Osteoblast (primary cell): ENCODE data around the gene PGAM5. TPM values are rescaled to one million over a fixed set of nuclear protein-coding genes. Genes with fewer than 3 reads are reported as not detected.
A peak's percentile ranks its signal among the peaks of the same experiment; 100 is the strongest.

ENCODE experiments used
- DNase-seq: peaks from one replicate; pipeline ENCODE4 v3.0.0; 2011; ENCODE audit warnings: low spot score, mixed read lengths; ENCODE audit not compliant: insufficient read length; ENCODE audit errors: missing footprints
- H2AFZ ChIP-seq: 2 replicates; pipeline ENCODE4 v1.6.0; 2011; ENCODE audit warnings: mild to moderate bottlenecking, low read length
- H3K27ac ChIP-seq: 2 replicates; pipeline ENCODE4 v1.5.1; 2011; ENCODE audit warnings: mild to moderate bottlenecking, low read depth, low read length, moderate library complexity
- H3K27me3 ChIP-seq: 2 replicates; pipeline ENCODE4 v1.6.0; 2012; ENCODE audit warnings: mild to moderate bottlenecking, control low read depth, inconsistent platforms, low read length, moderate library complexity; ENCODE audit not compliant: insufficient read depth
- H3K36me3 ChIP-seq: 2 replicates; pipeline ENCODE4 v1.5.1; 2011; ENCODE audit warnings: mild to moderate bottlenecking, low read length, control low read depth, moderate library complexity; ENCODE audit not compliant: insufficient read depth
- H3K4me1 ChIP-seq: 2 replicates; pipeline ENCODE4 v1.5.1; 2011; ENCODE audit warnings: mild to moderate bottlenecking, low read length, control low read depth, moderate library complexity; ENCODE audit not compliant: insufficient read depth
- H3K4me2 ChIP-seq: 2 replicates; pipeline ENCODE4 v1.6.0; 2011; ENCODE audit warnings: mild to moderate bottlenecking, low read length; ENCODE audit not compliant: insufficient read depth
- H3K4me3 ChIP-seq: fragments of 200-600 bp; sonication (generic); 3 replicates; pipeline ENCODE4 v1.5.1; 2012; ENCODE audit warnings: mild to moderate bottlenecking, low read length, inconsistent platforms; ENCODE audit not compliant: insufficient read depth
- H3K79me2 ChIP-seq: 2 replicates; pipeline ENCODE4 v1.6.0; 2012; ENCODE audit warnings: mild to moderate bottlenecking, low read length, control low read depth, inconsistent platforms; ENCODE audit not compliant: insufficient read depth
- H3K9me3 ChIP-seq: 2 replicates; pipeline ENCODE4 v1.5.1; 2011; ENCODE audit warnings: low read depth, low read length, control low read depth
- H4K20me1 ChIP-seq: 2 replicates; pipeline ENCODE4 v1.6.0; 2012; ENCODE audit warnings: mild to moderate bottlenecking, low read length, control low read depth; ENCODE audit not compliant: insufficient read depth
- CTCF ChIP-seq: IDR thresholded peaks from 2 replicates; pipeline ENCODE4 v1.5.1; 2011; ENCODE audit warnings: mild to moderate bottlenecking, low read depth, low read length, moderate library complexity; ENCODE audit errors: extremely low read depth
- total RNA-seq: library from RNA; depleted of rRNA; stranded (reverse); fragments of >200 nt; gene quantifications from 2 replicates; pipeline ENCODE4 v1.2.3, GENCODE V29; 2012

PGAM5 gene
- total RNA-seq, 1 donor: 24.6 TPM

- Histone ChIP-seq H3K79me2 (peaks cover 39% of the 10 kb centered on the region), H3K36me3 (peaks cover 92% of the 10 kb centered on the region)
Measured at GRCh38 chr12:132736913-132737312, 26.3 kb downstream of the PGAM5 start.

GRCh38 chr12:132739600-132740312 lies 29.1 kb downstream of the PGAM5 start:
- no peaks in the 10 kb centered on the region for H3K4me1 ChIP-seq
- no peak overlapping the region for H3K4me2 ChIP-seq
- H3K36me3 ChIP-seq: peaks cover 88% of the 10 kb centered on the region
- peak; percentile 69 for DNase-seq
- H3K79me2 ChIP-seq: peaks cover 65% of the 10 kb centered on the region
- TF ChIP-seq CTCF: no peak
- no peak overlapping the region for H3K4me3 ChIP-seq
- no peaks in the 10 kb centered on the region for H3K9me3 ChIP-seq
- peaks cover 40% of the 10 kb centered on the region for H4K20me1 ChIP-seq
- no peak overlapping the region for H2AFZ ChIP-seq
- H3K27ac ChIP-seq: no peak overlapping the region
- no peaks in the 10 kb centered on the region for H3K27me3 ChIP-seq

More at GRCh38 chr12:132736913-132737312, 26.3 kb downstream of the PGAM5 start:
- DNase-seq: peak; percentile 43
- no peaks in the 10 kb centered on the region for H3K27me3 ChIP-seq
- no peaks in the 10 kb centered on the region for H3K4me1 ChIP-seq
- H3K27ac ChIP-seq: no peak overlapping the region
- no peaks in the 10 kb centered on the region for H3K9me3 ChIP-seq
- no peak overlapping the region for H2AFZ ChIP-seq
- H3K4me2 ChIP-seq: no peak overlapping the region
- H3K4me3 ChIP-seq: no peak overlapping the region
- TF ChIP-seq CTCF: no peak
- peaks cover 21% of the 10 kb centered on the region for H4K20me1 ChIP-seq

GRCh38 chr12:132740313-132740646 lies 29.6 kb downstream of the PGAM5 start:
- H3K9me3 ChIP-seq: no peaks in the 10 kb centered on the region
- no peak overlapping the region for H3K27ac ChIP-seq
- peaks cover 45% of the 10 kb centered on the region for H4K20me1 ChIP-seq
- peaks cover 87% of the 10 kb centered on the region for H3K36me3 ChIP-seq
- DNase-seq: no peak
- peaks cover 68% of the 10 kb centered on the region for H3K79me2 ChIP-seq
- no peak for TF ChIP-seq CTCF
- H3K4me2 ChIP-seq: no peak overlapping the region
- H2AFZ ChIP-seq: no peak overlapping the region
- H3K4me1 ChIP-seq: no peaks in the 10 kb centered on the region
- no peak overlapping the region for H3K4me3 ChIP-seq
- H3K27me3 ChIP-seq: no peaks in the 10 kb centered on the region

- Histone ChIP-seq H3K4me1 (no peaks in the 10 kb centered on the region), H2AFZ (no peak overlapping the region), H3K4me2 (no peak overlapping the region), H3K36me3 (peaks cover 87% of the 10 kb centered on the region), H3K4me3 (no peak overlapping the region), H3K27ac (no peak overlapping the region), H3K27me3 (no peaks in the 10 kb centered on the region), H3K79me2 (peaks cover 69% of the 10 kb centered on the region), H4K20me1 (peaks cover 49% of the 10 kb centered on the region), H3K9me3 (no peaks in the 10 kb centered on the region)
- DNase-seq: peak; percentile 35
- no peak for TF ChIP-seq CTCF
Measured at GRCh38 chr12:132740652-132741051, 30.0 kb downstream of the PGAM5 start.
